ENCODE measurements around the gene ELK3. TPM values are rescaled to one million over a fixed set of nuclear protein-coding genes. Genes with fewer than 3 reads are reported as not detected.

Gene ELK3
- 23.8 and 27.6 TPM in 2 replicates for total RNA-seq (2014; rRNA removed; shearing (Covaris generic))

- peak; percentile 90 for DNase-seq
- H3K4me3 ChIP-seq (ENCODE audit: insufficient read depth, low read depth, low read length): peak within 1 kb of the TSS; percentile 85
- no peaks in the 10 kb centered on the region for H3K27me3 ChIP-seq (ENCODE audit: control insufficient read depth, insufficient read depth, low read length)
- no peaks in the 10 kb centered on the region for H3K36me3 ChIP-seq (replicated peaks; ENCODE audit: control insufficient read depth, insufficient read depth, low read length)
These were observed at the start of gene ELK3 for GRCh38 chr12:96193725-96194575. ELK3 (plus strand) TSS chr12:96194375.

- Histone ChIP-seq H3K27me3 (ENCODE audit: control insufficient read depth, insufficient read depth, low read length) (no peaks in the 10 kb centered on the region), H3K4me3 (ENCODE audit: insufficient read depth, low read depth, low read length) (no peak overlapping the region), H3K36me3 (replicated peaks; ENCODE audit: control insufficient read depth, insufficient read depth, low read length) (no peaks in the 10 kb centered on the region)
- no peak for DNase-seq
These were observed 47.4 kb upstream of the ELK3 start for GRCh38 chr12:96146747-96147146.

- H3K36me3 ChIP-seq (replicated peaks; ENCODE audit: control insufficient read depth, insufficient read depth, low read length): no peaks in the 10 kb centered on the region
- H3K4me3 ChIP-seq (ENCODE audit: insufficient read depth, low read depth, low read length): no peak overlapping the region
- peak; percentile 50 for DNase-seq
- no peaks in the 10 kb centered on the region for H3K27me3 ChIP-seq (ENCODE audit: control insufficient read depth, insufficient read depth, low read length)
These were observed 43.7 kb upstream of the ELK3 start for GRCh38 chr12:96150442-96150841.

GRCh38 chr12:96152164-96152563 is 42.0 kb upstream of the ELK3 start:
- no peaks in the 10 kb centered on the region for H3K36me3 ChIP-seq (replicated peaks; ENCODE audit: control insufficient read depth, insufficient read depth, low read length)
- H3K27me3 ChIP-seq (ENCODE audit: control insufficient read depth, insufficient read depth, low read length): no peaks in the 10 kb centered on the region
- no peak for DNase-seq
- H3K4me3 ChIP-seq (ENCODE audit: insufficient read depth, low read depth, low read length): no peak overlapping the region

DNA sequence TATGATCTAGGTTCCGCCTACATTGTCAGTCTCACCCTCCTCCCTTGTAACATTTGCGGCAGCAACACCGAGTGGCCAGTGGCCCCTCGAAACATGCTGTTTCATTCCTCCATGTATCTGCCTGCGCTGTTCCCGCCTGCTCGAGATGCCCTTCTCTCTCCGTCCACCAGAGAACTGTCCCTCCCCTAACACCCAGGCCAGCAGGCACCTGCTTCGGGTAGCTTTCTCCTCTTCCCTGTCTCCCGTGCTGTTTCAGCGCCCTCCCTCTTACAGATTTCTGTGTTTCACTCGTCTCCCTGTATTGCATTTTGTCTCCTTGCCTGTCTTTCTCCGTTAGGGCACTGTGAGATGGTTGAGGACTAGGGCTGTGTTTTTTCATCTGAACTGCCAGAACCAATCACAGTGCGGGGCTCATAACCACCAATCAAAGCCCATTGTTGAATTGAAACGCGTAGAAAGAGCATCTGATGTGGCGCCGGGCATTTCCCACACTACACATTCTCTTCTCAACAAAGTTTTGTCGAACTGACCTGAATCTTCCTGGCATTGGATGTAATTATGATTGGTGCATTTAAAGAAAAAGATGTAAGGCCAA is 40.9 kb upstream of the ELK3 start:
- Histone ChIP-seq H3K27me3 (ENCODE audit: control insufficient read depth, insufficient read depth, low read length) (no peaks in the 10 kb centered on the region), H3K36me3 (replicated peaks; ENCODE audit: control insufficient read depth, insufficient read depth, low read length) (no peaks in the 10 kb centered on the region), H3K4me3 (ENCODE audit: insufficient read depth, low read depth, low read length) (no peak overlapping the region)
- DNase-seq: peak; percentile 54

DNA sequence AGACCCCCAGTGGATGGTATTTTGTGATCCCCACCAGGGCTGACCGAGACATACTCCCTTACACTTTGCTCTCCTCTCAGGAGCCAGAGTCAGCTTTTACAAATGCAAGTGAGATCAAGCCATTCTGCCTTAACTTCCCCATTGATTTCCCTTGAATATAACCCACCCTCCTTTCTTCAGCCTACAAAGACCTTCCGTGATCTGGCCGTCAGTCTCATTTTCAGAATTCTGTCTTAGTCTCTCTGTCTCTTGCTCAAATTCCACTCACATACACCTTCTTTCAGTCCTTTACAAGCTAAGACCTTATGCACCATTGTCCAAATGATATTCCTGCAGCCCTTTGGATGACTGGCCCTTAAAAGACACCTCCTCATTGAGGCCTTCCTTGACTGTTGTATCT is 39.0 kb upstream of the ELK3 start:
- Histone ChIP-seq H3K27me3 (ENCODE audit: control insufficient read depth, insufficient read depth, low read length) (no peaks in the 10 kb centered on the region), H3K36me3 (replicated peaks; ENCODE audit: control insufficient read depth, insufficient read depth, low read length) (no peaks in the 10 kb centered on the region), H3K4me3 (ENCODE audit: insufficient read depth, low read depth, low read length) (no peak overlapping the region)
- DNase-seq: no peak

DNA sequence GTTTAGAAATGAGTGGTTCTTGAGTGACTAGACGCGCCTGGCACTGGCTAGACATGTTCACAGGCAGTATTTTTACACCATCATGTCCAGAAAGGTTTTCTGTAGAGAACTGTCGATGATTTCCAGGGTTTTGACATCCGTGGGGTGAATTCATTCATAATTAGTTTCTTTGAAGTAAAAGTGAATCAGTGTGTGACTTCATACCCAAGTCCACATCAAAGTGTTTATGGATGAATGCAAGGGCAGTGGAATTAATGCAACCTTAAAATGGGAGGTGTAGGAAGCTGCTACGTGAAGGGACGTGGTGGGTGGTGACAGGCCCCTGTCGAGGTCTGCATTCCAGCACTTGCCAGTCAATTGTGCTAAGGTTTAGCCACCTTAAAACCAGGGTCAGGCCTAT is 38.4 kb upstream of the ELK3 start:
- Histone ChIP-seq H3K36me3 (replicated peaks; ENCODE audit: control insufficient read depth, insufficient read depth, low read length) (no peaks in the 10 kb centered on the region), H3K4me3 (ENCODE audit: insufficient read depth, low read depth, low read length) (no peak overlapping the region), H3K27me3 (ENCODE audit: control insufficient read depth, insufficient read depth, low read length) (no peaks in the 10 kb centered on the region)
- DNase-seq: no peak

GRCh38 chr12:96156211-96156610 is 38.0 kb upstream of the ELK3 start:
- no peaks in the 10 kb centered on the region for H3K36me3 ChIP-seq (replicated peaks; ENCODE audit: control insufficient read depth, insufficient read depth, low read length)
- no peaks in the 10 kb centered on the region for H3K27me3 ChIP-seq (ENCODE audit: control insufficient read depth, insufficient read depth, low read length)
- no peak for DNase-seq
- H3K4me3 ChIP-seq (ENCODE audit: insufficient read depth, low read depth, low read length): no peak overlapping the region

DNA sequence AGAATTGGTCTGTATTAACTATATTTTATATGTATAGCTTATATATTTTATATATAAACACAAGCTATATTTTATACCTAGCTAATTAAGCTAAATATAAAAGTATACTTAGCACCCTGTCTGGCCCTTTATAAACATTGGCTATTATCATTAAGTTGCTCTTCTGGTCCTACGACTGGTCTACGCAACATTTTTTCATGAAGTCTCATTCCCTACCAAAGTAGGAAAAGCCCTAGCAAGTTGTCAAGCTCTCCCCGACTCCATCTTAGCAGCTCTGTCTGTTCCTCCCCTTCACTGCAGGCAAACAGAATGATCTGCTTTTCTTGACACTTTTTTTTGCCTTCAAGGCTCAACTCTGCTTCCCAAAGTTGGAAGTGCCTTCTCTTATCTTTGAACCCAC is 36.7 kb upstream of the ELK3 start:
- Histone ChIP-seq H3K27me3 (ENCODE audit: control insufficient read depth, insufficient read depth, low read length) (no peaks in the 10 kb centered on the region), H3K36me3 (replicated peaks; ENCODE audit: control insufficient read depth, insufficient read depth, low read length) (no peaks in the 10 kb centered on the region), H3K4me3 (ENCODE audit: insufficient read depth, low read depth, low read length) (no peak overlapping the region)
- DNase-seq: no peak

DNA sequence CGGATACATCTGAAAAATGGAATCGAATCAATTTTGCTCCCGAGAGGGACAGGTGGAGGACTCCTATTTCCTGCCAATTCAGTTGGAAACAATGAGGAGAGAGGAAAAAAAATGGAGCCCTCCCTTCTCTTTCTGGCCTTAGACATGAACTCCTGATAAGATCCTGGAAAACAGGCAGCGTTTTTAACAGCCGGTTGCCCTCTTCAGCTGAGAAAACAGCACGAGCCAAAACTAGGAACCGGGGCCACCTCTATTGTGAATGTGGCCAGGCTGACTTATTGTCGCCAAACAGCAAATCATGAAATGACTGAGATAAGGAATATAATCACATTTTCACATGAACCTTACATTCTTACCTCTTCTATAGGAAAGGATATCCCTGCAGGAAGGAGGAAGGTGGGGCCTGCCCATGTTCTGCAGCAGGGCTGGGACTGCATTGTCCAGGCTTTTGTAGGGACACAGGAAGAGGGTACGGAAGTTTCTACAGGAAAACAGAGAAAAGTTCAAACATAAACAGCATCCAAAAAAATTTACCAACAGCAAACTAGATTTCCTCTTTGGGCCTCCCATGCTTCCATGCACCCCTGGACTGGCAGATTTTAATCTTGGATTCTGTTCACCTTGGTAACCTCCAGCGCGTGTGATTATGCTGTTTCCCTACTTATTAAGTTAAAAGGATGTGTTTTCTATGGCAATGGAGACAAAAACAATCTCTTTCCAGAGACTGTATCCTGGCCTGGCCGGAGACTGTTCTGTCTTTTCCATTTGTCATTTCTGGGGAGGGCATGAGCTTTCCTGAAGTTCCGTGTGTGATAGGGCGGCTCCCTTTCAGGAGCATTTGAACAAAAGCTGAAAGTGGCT is 29.0 kb upstream of the ELK3 start:
- no peak overlapping the region for H3K4me3 ChIP-seq (ENCODE audit: insufficient read depth, low read depth, low read length)
- no peak for DNase-seq
- no peaks in the 10 kb centered on the region for H3K36me3 ChIP-seq (replicated peaks; ENCODE audit: control insufficient read depth, insufficient read depth, low read length)
- H3K27me3 ChIP-seq (ENCODE audit: control insufficient read depth, insufficient read depth, low read length): no peaks in the 10 kb centered on the region

DNA sequence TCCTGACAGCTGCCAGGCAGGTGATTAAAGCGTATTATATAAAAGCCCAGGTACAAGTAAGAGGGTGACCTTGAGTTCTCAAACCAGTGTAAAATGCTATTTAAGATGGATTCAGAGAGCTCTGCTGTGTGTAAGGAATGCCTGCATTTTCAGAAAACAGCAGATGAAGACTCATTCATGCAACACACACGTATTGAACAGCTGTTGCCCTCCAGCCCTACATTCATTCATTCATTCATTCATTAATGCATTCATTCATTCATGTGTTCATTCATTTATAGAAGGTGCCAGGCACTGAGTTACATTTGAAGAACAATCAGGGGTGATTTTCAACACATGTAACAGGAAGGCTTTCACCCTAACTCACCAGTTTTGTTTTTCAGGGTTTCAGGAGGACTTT is 27.4 kb upstream of the ELK3 start:
- no peaks in the 10 kb centered on the region for H3K36me3 ChIP-seq (replicated peaks; ENCODE audit: control insufficient read depth, insufficient read depth, low read length)
- no peaks in the 10 kb centered on the region for H3K27me3 ChIP-seq (ENCODE audit: control insufficient read depth, insufficient read depth, low read length)
- no peak for DNase-seq
- no peak overlapping the region for H3K4me3 ChIP-seq (ENCODE audit: insufficient read depth, low read depth, low read length)

- H3K36me3 ChIP-seq (replicated peaks; ENCODE audit: control insufficient read depth, insufficient read depth, low read length): no peaks in the 10 kb centered on the region
- DNase-seq: no peak
- no peaks in the 10 kb centered on the region for H3K27me3 ChIP-seq (ENCODE audit: control insufficient read depth, insufficient read depth, low read length)
- no peak overlapping the region for H3K4me3 ChIP-seq (ENCODE audit: insufficient read depth, low read depth, low read length)
These were observed 26.7 kb upstream of the ELK3 start for GRCh38 chr12:96167492-96167891.

GRCh38 chr12:96170328-96170727 is 23.8 kb upstream of the ELK3 start:
- Histone ChIP-seq H3K27me3 (ENCODE audit: control insufficient read depth, insufficient read depth, low read length) (no peaks in the 10 kb centered on the region), H3K36me3 (replicated peaks; ENCODE audit: control insufficient read depth, insufficient read depth, low read length) (no peaks in the 10 kb centered on the region)
- no peak for DNase-seq

GRCh38 chr12:96170762-96171161 is 23.4 kb upstream of the ELK3 start:
- Histone ChIP-seq H3K27me3 (ENCODE audit: control insufficient read depth, insufficient read depth, low read length) (no peaks in the 10 kb centered on the region), H3K36me3 (replicated peaks; ENCODE audit: control insufficient read depth, insufficient read depth, low read length) (no peaks in the 10 kb centered on the region), H3K4me3 (ENCODE audit: insufficient read depth, low read depth, low read length) (no peak overlapping the region)
- no peak for DNase-seq

More at GRCh38 chr12:96170328-96170727, 23.8 kb upstream of the ELK3 start:
- H3K4me3 ChIP-seq (ENCODE audit: insufficient read depth, low read depth, low read length): no peak overlapping the region

GRCh38 chr12:96171905-96172304 is 22.3 kb upstream of the ELK3 start:
- no peak overlapping the region for H3K4me3 ChIP-seq (ENCODE audit: insufficient read depth, low read depth, low read length)

More at GRCh38 chr12:96171905-96172304, 22.3 kb upstream of the ELK3 start:
- no peaks in the 10 kb centered on the region for H3K27me3 ChIP-seq (ENCODE audit: control insufficient read depth, insufficient read depth, low read length)
- H3K36me3 ChIP-seq (replicated peaks; ENCODE audit: control insufficient read depth, insufficient read depth, low read length): no peaks in the 10 kb centered on the region
- DNase-seq: no peak
